Stimulated activated CD8-positive, alpha-beta memory T cell treated with anti-CD3 and anti-CD28 coated beads, Interleukin-15, amount 100 ng/mL, for 1 hour (primary cell): ENCODE data around the gene RXRA.

ENCODE experiments used
- DNase-seq: peaks from one replicate; pipeline ENCODE4 v3.0.0-alpha.2; 2020; ENCODE audit warnings: low read depth

The RXRA gene

GRCh38 chr9:134384811-134385479 lies 58.7 kb downstream of the RXRA start:
- no peak for DNase-seq

DNA sequence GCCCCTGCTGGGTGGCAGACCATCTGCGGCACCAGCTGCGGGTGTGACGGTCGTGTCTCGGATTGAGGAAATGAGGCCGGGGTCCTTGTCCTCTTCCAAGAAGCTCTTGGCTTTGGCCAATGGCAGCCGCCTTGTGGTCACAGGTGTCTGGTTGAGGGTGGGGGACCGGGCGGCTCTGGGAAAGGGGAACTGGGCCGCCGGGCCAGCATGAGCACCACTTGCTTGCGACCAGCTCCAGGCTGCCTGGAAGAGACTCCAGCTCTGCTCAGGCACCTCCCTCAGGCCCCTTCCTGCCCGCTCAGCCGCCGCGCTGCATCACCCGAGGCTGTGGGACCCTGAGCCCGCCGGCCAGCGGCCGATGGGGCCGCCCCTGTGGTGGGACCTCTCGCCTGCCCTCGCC lies 59.7 kb downstream of the RXRA start:
- no peak for DNase-seq

- no peak for DNase-seq
Observed at GRCh38 chr9:134386951-134387831, 60.9 kb downstream of the RXRA start.

DNA sequence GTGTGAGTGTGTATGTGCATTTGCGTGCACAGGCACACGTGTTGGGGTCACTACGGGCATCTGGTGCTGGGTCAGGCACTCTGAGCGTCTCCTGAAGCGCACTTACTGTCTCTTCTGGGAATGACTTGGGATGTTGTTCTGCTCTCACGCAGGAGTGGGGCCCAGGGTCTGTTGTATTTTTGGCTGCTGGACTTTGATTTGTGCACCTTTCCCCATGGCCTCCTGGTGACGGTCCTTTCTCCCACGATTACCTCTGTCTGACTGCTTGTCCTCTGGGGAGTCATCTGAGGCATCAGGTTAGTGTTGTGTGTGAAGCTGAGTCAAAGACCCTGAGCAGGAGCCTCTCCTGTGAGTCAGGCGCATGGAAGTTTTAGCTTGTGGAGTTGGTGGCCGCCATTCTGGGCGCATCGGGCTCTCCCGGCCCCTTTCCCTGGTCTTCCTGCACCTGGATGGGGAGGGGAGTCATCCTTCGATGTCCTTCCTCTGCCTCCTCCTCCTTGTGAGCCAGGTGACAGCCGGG lies 62.1 kb downstream of the RXRA start:
- no peak for DNase-seq

DNA sequence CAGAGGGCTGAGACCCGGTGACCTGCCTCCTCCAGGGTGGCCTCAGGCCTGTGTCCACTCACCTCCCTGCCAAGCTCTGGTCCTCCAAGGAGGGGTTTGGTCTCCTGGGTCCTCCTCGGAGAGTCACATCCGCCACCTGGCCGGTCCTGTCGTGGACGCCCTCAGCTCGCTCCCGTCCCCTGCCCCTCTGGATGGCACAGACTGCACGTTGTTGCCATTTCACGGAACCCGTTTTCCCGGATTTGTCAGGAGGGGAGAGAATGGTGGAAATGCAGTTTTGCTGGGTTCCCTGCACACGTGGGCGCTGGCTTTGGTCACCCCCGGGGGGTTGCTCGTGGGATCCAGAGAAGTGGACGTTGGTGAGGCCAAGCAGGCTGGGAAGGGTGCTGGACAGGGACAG lies 62.7 kb downstream of the RXRA start:
- DNase-seq: no peak

DNA sequence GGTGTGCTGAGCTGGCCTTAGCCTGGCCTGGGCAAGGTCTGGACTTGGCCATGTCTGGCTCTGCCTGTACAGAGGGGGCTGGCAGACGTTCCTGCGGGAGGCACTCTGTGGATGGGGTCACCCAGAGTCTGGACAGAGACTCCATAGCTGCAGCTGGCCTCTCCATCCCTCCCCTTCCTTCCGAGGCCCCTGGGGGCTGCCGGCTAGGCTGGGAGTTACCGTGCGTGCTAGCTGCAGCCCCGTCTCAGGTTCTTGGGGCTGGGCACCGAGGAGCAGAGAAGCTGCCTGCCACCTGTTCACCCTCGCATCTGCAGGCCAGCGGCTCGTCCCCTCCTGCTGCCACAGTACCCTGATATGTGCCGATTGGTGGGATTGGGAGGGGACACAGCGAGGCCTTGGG lies 63.4 kb downstream of the RXRA start:
- DNase-seq: no peak

DNA sequence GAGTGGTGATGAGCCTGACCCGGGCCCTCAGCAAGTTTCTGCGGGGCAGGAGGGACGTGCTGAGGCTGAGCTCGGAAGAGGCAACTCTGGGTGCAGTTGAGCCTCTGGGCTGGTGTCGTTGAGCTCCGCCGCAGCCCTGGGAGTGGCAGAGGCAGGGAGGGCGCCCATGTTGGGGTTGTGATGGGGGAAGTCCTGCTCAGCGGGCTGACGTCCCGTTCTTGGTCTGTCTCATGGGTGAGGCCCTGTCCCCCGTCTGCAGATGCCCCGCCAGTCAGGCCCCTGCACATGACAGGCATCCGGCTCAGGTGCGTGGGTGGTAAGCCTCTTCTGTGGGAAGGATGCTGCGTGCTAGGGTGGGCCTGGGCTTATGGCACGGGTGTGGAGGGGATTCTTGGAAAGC lies 64.3 kb downstream of the RXRA start:
- no peak for DNase-seq

GRCh38 chr9:134390947-134391318 lies 64.7 kb downstream of the RXRA start:
- no peak for DNase-seq

- peak; percentile 41 for DNase-seq
Observed at GRCh38 chr9:134391319-134392231, 65.3 kb downstream of the RXRA start.

DNA sequence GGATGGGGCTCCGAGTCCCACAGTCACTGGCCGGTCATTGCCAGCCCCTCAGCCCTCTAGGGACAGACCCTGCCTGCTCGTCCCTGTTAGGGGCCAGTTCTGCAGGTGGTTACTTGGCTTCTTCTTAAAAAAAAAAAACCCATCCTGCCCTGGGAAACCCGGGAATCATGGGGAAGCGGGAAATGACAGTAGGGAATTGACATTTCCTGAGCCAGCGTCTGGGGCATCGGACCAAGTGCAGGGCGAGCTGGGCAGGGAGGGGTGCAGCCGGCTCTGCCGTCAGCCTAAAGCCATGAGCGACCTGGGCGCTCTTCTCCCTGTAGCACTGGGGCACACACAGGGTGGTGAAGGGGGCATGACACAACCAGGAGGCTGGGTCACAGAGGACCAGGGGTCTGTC lies 66.6 kb downstream of the RXRA start:
- DNase-seq: no peak

GRCh38 chr9:134393582-134394280 lies 67.5 kb downstream of the RXRA start:
- no peak for DNase-seq

DNA sequence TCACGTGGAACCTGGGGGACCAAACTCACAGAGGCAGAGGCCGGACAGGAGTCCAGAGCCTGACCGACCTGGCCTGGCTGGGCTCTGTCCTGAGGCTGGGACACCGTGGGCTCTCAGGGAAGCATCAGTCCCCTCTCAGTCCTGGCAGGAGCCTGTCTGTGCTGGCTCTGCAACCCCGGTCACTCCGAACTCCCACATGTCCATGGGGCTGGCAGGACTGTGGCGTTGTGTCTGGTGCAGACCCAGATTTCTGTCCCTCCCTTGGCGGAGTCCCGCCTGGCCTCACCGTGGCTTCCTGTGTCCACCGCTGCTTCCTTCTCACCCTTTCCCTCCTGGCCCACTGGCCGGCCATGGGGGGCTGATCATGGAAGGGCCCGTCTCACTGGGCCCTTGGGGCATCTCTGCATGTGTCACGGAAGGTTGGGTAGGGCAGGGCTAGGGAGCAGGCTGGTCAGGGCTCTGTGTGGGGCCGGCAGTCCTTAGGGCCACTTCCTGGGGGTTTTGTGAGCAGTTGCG lies 68.8 kb downstream of the RXRA start:
- DNase-seq: no peak

DNA sequence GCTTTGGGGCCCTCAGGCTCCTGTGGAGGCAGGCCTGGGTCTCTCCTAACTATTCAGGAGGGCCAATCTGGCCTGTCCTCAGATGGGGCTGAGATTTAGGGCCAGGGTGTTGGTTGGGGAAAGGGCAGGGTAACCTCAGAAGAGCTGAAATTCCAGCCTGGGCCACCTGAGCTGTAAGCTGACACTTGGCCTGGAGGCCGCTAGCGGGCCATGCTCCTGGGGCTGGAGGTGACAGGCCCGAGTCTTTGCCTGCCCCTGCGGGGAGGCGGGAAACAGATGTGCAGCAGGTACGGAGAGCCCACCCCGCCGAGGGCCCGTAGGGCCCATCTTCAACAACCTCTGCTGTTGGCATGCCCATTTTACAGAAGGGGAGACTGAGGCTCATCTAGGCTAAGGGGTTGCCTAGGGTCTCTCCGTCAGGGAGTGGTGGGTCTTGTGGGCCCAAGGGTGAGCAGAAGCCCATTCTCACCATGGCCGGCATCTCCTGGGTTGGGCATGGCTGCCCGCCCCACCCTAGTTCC lies 69.5 kb downstream of the RXRA start:
- DNase-seq: no peak

DNA sequence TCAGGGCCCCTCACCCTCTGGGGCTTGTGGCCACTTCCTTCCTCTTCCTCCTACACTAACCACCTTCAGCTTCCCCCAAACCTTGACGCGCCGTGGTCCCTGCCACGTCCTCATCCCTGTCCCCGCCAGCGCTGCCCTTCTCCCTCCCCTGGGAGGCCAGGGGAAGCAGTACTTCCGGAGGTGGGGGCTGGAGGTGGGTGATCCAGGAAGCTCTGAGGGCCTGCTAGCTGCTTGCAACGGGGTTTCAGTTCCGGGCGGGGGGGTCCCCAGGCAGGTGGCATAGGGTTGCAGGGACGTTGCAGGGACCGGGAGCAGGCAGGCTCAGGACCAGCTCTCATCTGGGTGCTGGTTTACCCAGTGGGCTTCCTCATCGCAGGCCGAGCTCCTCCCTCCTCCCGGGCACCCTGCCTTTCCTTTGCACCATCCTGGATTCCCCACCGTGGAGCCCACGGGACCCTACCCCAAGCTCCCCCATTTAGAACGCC lies 70.0 kb downstream of the RXRA start:
- no peak for DNase-seq

- no peak for DNase-seq
Observed at GRCh38 chr9:134396825-134397224, 70.6 kb downstream of the RXRA start.

- no peak for DNase-seq
Observed at GRCh38 chr9:134398756-134399155, 72.5 kb downstream of the RXRA start.

GRCh38 chr9:134399435-134400056 lies 73.3 kb downstream of the RXRA start:
- no peak for DNase-seq

DNA sequence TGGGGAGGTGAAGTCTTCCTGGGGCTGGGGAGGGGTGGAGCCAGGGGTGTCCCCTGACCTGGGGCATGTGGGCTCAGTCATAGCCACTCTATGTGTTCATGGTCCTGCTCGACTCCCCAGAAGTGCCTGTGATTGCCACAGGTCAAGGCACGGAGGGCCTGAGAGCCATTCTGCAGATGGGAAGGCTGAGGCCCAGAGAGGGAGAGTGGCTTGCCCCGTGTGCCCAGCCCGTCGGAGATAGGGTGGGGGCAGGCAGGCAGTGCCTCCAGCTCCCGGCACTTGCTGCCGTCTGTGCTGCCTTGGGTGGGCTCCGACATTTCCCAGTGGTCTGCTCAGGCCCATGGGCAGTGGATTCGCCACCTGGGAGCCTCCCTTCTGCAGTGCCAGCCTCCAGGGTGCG lies 74.0 kb downstream of the RXRA start:
- no peak for DNase-seq

DNA sequence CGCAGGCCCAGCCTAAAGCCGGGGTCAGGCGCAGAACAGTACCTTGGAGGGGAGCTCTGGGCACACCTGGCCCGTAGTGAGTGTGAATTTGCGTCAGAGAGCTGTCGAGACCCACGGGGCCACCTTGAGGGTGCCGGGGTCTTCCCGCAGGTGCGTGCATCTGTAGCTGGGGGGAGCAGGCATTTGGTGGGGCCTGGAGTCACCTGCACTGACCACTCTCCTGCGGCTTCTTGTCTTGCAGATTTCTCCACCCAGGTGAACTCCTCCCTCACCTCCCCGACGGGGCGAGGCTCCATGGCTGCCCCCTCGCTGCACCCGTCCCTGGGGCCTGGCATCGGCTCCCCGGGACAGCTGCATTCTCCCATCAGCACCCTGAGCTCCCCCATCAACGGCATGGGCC lies 75.1 kb downstream of the RXRA start:
- DNase-seq: no peak

GRCh38 chr9:134402182-134402581 lies 75.9 kb downstream of the RXRA start:
- no peak for DNase-seq

- no peak for DNase-seq
Observed at GRCh38 chr9:134403292-134403681, 77.0 kb downstream of the RXRA start.
